DND-41 (cell line): ENCODE data around the gene TOB2.

ENCODE experiments used
- ATAC-seq: fragments of 200-7000 bp; cut with Tn5 transposase; 3 replicates; pipeline ENCODE4 v1.9.1; 2021; ENCODE audit warnings: low read depth; ENCODE audit not compliant: insufficient read depth
- DNase-seq: peaks from one replicate; pipeline ENCODE4 v3.0.0-alpha.2; 2020
- H2AFZ ChIP-seq: 2 replicates; pipeline ENCODE4 v1.6.0; 2012; ENCODE audit warnings: low read depth, low read length
- H3K27ac ChIP-seq: 2 replicates; pipeline ENCODE4 v1.5.1; 2012; ENCODE audit warnings: low read length, inconsistent platforms
- H3K27me3 ChIP-seq: fragments of 200-600 bp; sonication (generic); 2 replicates; pipeline ENCODE4 v1.6.0; 2012; ENCODE audit warnings: low read length, mild to moderate bottlenecking, inconsistent platforms; ENCODE audit not compliant: insufficient read depth, poor library complexity
- H3K36me3 ChIP-seq: 2 replicates; pipeline ENCODE4 v1.5.1; 2012; ENCODE audit warnings: low read length, inconsistent platforms; ENCODE audit not compliant: insufficient read depth
- H3K4me1 ChIP-seq: 2 replicates; pipeline ENCODE4 v1.5.1; 2012; ENCODE audit warnings: mild to moderate bottlenecking, low read length; ENCODE audit not compliant: insufficient read depth
- H3K4me2 ChIP-seq: 2 replicates; pipeline ENCODE4 v1.6.0; 2012; ENCODE audit warnings: mild to moderate bottlenecking, moderate library complexity, low read length, inconsistent platforms; ENCODE audit not compliant: insufficient read depth
- H3K4me3 ChIP-seq, 2 experiments: fragments of 200-600 bp in 1 of 2; shearing (Covaris generic) in 1 of 2; 2 replicates each; pipeline ENCODE4 v1.5.1; 2012 to 2016; ENCODE audit warnings: inconsistent platforms in 2 of 2, low read length in 2 of 2, mild to moderate bottlenecking in 2 of 2, low read depth in 1 of 2, moderate library complexity in 1 of 2
- H3K79me2 ChIP-seq: 2 replicates; pipeline ENCODE4 v1.6.0; 2012; ENCODE audit warnings: low read length, inconsistent platforms; ENCODE audit not compliant: insufficient read depth
- H3K9ac ChIP-seq: 2 replicates; pipeline ENCODE4 v1.6.0; 2012; ENCODE audit warnings: low read depth, mild to moderate bottlenecking, inconsistent platforms, low read length, moderate library complexity
- H3K9me3 ChIP-seq: 2 replicates; pipeline ENCODE4 v1.5.1; 2012; ENCODE audit warnings: low read length, moderate library complexity, mild to moderate bottlenecking, inconsistent platforms; ENCODE audit not compliant: insufficient read depth, severe bottlenecking
- H4K20me1 ChIP-seq: 2 replicates; pipeline ENCODE4 v1.6.0; 2012; ENCODE audit warnings: low read length; ENCODE audit not compliant: insufficient read depth
- EZH2 ChIP-seq: IDR thresholded peaks from 3 replicates; pipeline ENCODE4 v1.6.1; 2012; ENCODE audit warnings: borderline replicate concordance, low read depth, mild to moderate bottlenecking, moderate library complexity, low read length, inconsistent platforms; ENCODE audit not compliant: severe bottlenecking
- TF ChIP-seq, protein P1 (sequence below): IDR thresholded peaks from 2 replicates; pipeline ENCODE4 v1.5.1; 2012; ENCODE audit warnings: borderline replicate concordance, low read length, moderate library complexity, mild to moderate bottlenecking; ENCODE audit not compliant: poor library complexity, severe bottlenecking; ENCODE audit errors: extremely low read depth

The TOB2 gene

DNA sequence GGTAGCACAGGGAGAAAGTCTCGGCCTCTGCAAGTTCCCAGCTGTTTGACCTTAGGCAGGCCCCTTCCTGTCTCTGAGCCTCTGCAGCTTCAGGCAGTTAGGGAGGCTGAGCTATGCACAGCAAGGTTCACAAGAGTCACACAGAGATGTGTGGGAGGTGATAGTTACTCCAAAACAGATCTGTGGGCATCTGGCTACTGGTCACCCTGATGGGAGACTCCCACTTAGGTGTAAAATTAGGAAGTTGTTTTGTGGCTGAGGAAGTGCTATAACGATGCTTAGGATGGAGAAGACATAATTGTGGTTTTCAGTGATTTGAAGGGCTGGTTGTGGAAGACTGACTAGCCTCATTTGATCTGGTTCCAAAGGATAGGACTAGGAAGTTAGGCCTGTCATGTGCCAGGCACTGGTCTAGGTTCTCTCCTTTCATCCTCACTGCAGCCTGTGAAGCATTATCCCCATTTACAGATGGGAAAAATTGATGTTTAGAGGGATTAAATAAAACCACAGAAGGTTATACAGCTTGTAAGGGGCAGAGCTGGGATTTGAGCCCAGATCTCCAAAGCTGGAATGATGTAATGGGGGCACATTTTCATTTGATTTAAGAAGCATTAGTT, 35.8 kb upstream of the TOB2 start:
- no peak; the same call in 2 of the 3 replicates for ATAC-seq
- Histone ChIP-seq H3K4me2 (no peak overlapping the region), H3K79me2 (peaks cover 93% of the 10 kb centered on the region), H3K4me1 (no peaks in the 10 kb centered on the region), H3K27ac (no peak overlapping the region), H2AFZ (no peak overlapping the region), H3K36me3 (peaks cover 10% of the 10 kb centered on the region; the same call in 1 of the 2 replicates), H3K9me3 (no peaks in the 10 kb centered on the region), H4K20me1 (peaks cover 64% of the 10 kb centered on the region), H3K27me3 (no peaks in the 10 kb centered on the region), H3K9ac (no peak overlapping the region), H3K4me3 (no peak overlapping the region)
- no peak for DNase-seq
- TF ChIP-seq EZH2: no peak
- TF ChIP-seq, protein P1, sequence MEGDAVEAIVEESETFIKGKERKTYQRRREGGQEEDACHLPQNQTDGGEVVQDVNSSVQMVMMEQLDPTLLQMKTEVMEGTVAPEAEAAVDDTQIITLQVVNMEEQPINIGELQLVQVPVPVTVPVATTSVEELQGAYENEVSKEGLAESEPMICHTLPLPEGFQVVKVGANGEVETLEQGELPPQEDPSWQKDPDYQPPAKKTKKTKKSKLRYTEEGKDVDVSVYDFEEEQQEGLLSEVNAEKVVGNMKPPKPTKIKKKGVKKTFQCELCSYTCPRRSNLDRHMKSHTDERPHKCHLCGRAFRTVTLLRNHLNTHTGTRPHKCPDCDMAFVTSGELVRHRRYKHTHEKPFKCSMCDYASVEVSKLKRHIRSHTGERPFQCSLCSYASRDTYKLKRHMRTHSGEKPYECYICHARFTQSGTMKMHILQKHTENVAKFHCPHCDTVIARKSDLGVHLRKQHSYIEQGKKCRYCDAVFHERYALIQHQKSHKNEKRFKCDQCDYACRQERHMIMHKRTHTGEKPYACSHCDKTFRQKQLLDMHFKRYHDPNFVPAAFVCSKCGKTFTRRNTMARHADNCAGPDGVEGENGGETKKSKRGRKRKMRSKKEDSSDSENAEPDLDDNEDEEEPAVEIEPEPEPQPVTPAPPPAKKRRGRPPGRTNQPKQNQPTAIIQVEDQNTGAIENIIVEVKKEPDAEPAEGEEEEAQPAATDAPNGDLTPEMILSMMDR: no peak

DNA sequence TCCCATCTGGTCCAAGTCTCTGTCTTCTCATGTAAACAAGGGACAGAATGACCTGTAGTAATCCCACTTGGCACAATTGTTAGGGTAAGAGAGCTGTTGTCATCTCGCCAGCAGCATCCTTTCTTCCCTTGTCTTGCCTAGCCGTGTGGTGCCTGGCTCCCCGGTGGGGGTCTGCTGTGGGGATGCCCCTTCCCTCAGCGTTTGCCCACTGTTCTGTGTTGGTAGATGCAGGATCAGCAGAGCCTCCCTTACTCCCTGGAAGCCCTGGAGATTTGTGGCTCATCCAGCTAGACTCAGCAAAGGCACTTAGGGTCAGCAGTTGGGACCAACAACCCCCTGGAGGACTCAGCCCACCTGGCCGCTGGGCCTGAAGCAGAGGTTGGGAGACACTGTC, 35.3 kb upstream of the TOB2 start:
- no peak overlapping the region for H3K27ac ChIP-seq

DNA sequence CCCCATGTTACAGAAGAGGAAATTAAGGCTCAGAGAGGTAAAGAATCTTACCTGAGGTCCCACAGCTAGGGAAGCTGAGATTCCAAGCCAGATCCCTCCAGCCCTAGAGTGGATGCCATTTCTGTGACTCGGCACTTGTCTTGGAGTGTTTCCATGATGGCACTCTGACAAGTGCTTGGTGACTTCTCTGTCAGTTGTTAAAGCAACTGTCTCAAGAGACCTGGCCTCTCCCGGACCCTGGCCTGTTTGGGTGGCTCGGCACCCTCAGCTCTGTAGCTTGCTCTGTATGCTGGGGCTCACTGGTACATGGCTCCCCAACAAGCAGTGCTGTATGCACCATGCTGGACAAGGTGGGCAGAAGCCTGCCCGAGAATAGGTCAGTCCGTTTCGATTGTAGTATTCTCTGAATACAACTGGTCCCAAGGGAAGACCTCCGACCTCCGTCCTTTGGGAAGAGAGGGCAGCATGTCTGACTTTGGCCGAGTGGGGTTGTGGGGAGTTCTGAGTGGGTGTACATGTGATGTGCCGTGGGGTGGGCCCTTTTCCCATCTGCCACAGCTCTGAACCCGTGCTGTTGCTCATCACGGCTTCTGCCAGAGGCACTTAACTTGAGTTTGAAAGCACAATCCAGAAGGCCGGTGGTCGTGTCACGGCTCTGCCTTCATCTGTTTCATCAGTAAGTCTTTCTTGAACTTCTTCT, 34.7 kb upstream of the TOB2 start:
- no peak overlapping the region for H3K4me2 ChIP-seq
- peaks cover 10% of the 10 kb centered on the region; the same call in 1 of the 2 replicates for H3K36me3 ChIP-seq
- no peak overlapping the region for H3K4me3 ChIP-seq
- H3K9ac ChIP-seq: no peak overlapping the region
- no peak for ATAC-seq
- peaks cover 65% of the 10 kb centered on the region for H4K20me1 ChIP-seq
- TF ChIP-seq, protein P1: no peak
- TF ChIP-seq EZH2: no peak
- H3K4me1 ChIP-seq: no peaks in the 10 kb centered on the region
- no peak overlapping the region for H3K27ac ChIP-seq
- no peaks in the 10 kb centered on the region for H3K27me3 ChIP-seq
- DNase-seq: no peak
- H2AFZ ChIP-seq: no peak overlapping the region
- H3K9me3 ChIP-seq: no peaks in the 10 kb centered on the region
- peaks cover 91% of the 10 kb centered on the region for H3K79me2 ChIP-seq

More for the DNA sequence above, 35.3 kb upstream of the TOB2 start:
- H3K4me2 ChIP-seq: no peak overlapping the region
- no peaks in the 10 kb centered on the region for H3K9me3 ChIP-seq
- no peaks in the 10 kb centered on the region for H3K4me1 ChIP-seq
- TF ChIP-seq, protein P1: no peak
- no peak for TF ChIP-seq EZH2
- H3K79me2 ChIP-seq: peaks cover 90% of the 10 kb centered on the region
- H2AFZ ChIP-seq: no peak overlapping the region
- ATAC-seq (no peak), DNase-seq (no peak)
- H3K36me3 ChIP-seq: peaks cover 10% of the 10 kb centered on the region; the same call in 1 of the 2 replicates
- no peaks in the 10 kb centered on the region for H3K27me3 ChIP-seq
- H4K20me1 ChIP-seq: peaks cover 61% of the 10 kb centered on the region
- H3K4me3 ChIP-seq: no peak overlapping the region
- no peak overlapping the region for H3K9ac ChIP-seq
